ENCODE data around the gene BNC1.
"Not testable (repeated sequence)": the region's sequence is repeated elsewhere in the genome, so short reads cannot be mapped to it uniquely, and the experiment has no call there.

Gene BNC1

DNA sequence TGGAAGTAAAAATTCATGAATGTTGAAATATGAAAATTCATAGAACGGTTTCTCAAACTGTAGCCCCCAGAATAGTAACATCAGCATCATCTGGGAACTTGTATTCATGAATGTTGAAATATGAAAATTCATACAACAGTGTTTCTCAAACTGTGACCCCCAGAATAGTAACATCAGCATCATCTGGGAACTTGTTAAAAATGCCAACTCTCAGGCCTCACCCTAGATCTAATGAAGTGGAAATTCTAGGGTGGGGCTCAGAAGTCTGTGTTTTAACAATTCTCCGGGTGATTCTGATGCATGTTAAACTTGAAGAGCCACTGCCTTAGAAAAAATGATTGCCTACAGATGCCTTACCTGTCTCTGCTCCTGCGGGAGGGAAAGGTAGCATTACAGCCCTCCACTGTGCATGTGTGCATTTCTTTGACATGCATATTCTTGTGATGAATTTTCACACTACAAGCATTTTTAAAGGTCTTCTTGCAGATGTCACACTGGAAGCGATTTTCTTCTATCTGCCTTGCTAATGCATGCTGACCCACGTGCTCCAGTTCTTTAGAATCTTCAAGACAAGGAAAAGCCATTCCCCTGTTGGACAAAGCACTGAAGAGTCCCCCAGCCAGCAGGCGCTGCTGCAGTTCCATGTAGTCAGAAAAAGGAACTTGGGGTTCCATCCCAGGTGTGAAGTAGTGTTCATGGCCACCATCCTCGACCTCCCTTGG lies 21.7 kb downstream of the BNC1 start:
- no peak overlapping the region for H3K4me3 ChIP-seq (replicated peaks; ENCODE audit: low read depth, low read length)
- DNase-seq (ENCODE audit: low read depth) = no peak
- TF ChIP-seq, protein P1, sequence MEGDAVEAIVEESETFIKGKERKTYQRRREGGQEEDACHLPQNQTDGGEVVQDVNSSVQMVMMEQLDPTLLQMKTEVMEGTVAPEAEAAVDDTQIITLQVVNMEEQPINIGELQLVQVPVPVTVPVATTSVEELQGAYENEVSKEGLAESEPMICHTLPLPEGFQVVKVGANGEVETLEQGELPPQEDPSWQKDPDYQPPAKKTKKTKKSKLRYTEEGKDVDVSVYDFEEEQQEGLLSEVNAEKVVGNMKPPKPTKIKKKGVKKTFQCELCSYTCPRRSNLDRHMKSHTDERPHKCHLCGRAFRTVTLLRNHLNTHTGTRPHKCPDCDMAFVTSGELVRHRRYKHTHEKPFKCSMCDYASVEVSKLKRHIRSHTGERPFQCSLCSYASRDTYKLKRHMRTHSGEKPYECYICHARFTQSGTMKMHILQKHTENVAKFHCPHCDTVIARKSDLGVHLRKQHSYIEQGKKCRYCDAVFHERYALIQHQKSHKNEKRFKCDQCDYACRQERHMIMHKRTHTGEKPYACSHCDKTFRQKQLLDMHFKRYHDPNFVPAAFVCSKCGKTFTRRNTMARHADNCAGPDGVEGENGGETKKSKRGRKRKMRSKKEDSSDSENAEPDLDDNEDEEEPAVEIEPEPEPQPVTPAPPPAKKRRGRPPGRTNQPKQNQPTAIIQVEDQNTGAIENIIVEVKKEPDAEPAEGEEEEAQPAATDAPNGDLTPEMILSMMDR (IDR thresholded peaks at IDR 0.05; ENCODE audit: low read length, missing control alignments) = no peak

- DNase-seq (ENCODE audit: low read depth); H3K4me3 ChIP-seq (replicated peaks; ENCODE audit: low read depth, low read length): not testable (repeated sequence)
Measured at GRCh38 chr15:83262181-83262580, 22.3 kb downstream of the BNC1 start.

DNA sequence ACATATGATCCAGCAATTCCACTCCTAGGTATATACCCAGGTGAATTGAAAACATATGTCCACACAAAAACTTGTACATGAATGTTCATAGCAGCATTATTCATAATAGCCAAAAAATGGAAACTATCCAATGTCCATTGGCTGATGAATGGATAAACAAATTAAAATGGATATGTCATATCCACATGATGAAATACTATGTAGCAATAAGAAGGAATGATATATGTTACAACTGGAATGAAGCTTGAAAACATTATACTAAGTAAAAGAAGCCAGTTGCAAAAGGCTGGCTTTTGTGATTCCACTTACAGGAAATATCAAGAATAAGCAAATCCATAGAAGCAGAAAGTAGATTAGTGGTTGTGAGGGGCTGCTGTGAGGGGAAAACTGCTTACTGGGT lies 33.7 kb downstream of the BNC1 start:
- no peak overlapping the region for H3K4me3 ChIP-seq (replicated peaks; ENCODE audit: low read depth, low read length)
- TF ChIP-seq, protein P1 (IDR thresholded peaks at IDR 0.05; ENCODE audit: low read length, missing control alignments) = no peak
- DNase-seq (ENCODE audit: low read depth) = peak; percentile 20

DNA sequence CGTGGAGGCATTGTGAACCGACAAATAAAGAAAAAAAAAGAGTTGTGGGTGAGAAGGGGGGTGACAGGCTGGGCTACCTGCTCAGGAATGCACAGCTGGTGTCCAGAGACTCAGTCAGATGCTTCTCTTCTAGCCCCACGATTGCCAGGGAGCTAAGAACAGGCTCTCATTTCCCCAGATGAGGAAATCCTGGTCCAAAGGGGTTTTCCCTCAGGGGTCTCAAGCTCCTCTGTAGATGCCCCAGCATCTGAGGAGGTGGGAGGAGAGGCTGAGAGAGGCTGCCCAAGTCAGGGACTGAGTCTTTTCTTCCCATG lies 35.5 kb downstream of the BNC1 start:
- H3K4me3 ChIP-seq (replicated peaks; ENCODE audit: low read depth, low read length) = no peak overlapping the region
- TF ChIP-seq, protein P1 (IDR thresholded peaks at IDR 0.05; ENCODE audit: low read length, missing control alignments) = no peak
- DNase-seq (ENCODE audit: low read depth) = no peak

DNA sequence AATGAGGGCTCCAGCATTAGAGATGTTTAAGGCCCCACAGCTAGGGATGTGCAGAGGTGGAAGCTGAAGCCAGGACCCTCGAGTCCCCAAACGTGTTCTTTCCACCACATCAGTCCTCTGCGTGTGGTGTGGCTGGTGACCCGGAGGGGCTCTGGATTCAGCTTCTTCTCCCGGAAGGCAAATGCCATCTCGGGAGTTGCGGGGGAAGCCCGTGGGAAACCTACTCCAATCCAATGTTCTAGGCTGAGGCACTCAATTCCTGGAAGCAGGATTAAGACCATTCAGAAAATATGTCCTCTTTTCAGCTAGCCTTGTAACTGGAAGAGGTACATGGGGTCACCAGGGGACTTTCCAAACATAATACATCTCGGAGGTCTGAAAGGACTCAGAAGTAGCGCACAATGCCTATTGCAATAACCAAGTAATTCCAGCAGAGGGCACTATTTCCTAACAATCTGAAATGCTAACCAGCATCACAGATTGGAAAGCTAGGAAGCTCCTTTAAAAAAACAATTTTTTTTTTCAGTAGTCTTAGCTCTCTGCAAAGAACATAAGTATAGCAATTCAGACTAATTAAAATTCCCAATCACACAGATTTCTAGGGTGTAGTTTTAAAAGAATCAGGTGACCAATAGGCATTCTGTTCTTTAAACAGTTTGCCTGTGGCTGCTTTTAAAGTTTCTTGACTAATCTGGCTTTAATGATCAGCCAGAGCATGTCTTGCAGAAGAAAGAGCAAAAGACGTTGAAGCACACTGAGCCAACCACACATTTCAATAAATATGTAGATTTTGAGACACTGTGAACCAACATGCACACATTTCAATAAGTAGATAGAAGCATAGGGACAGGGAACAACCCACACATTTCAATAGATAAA lies 36.1 kb downstream of the BNC1 start:
- DNase-seq (ENCODE audit: low read depth) = peak; percentile 86
- TF ChIP-seq, protein P1 (IDR thresholded peaks at IDR 0.05; ENCODE audit: low read length, missing control alignments) = peak; percentile 85
- H3K4me3 ChIP-seq (replicated peaks; ENCODE audit: low read depth, low read length) = no peak overlapping the region

GRCh38 chr15:83243634-83244033 lies 40.8 kb downstream of the BNC1 start:
- TF ChIP-seq, protein P1 (IDR thresholded peaks at IDR 0.05; ENCODE audit: low read length, missing control alignments) = no peak
- H3K4me3 ChIP-seq (replicated peaks; ENCODE audit: low read depth, low read length) = no peak overlapping the region
- no peak for DNase-seq (ENCODE audit: low read depth)

GRCh38 chr15:83230242-83230641 lies 54.2 kb downstream of the BNC1 start:
- no peak overlapping the region for H3K4me3 ChIP-seq (replicated peaks; ENCODE audit: low read depth, low read length)
- TF ChIP-seq, protein P1 (IDR thresholded peaks at IDR 0.05; ENCODE audit: low read length, missing control alignments) = no peak
- no peak for DNase-seq (ENCODE audit: low read depth)
